Activated naive CD4-positive, alpha-beta T cell (primary cell): ENCODE data around the gene SNAI1.

Experiments
- DNase-seq, 4 experiments: peaks; one replicate each; lab custom pipeline; 2025; lab: John Stamatoyannopoulos, UW

SNAI1 gene

GRCh38 chr20:50013976-50014375, 31.2 kb downstream of the SNAI1 start:
- DNase-seq = no peak

- no peak for DNase-seq
These were observed 32.1 kb downstream of the SNAI1 start for GRCh38 chr20:50014570-50015562.

- DNase-seq = no peak
These were observed 32.8 kb downstream of the SNAI1 start for GRCh38 chr20:50015636-50015992.

- no peak for DNase-seq
These were observed 33.4 kb downstream of the SNAI1 start for GRCh38 chr20:50015993-50016770.

GRCh38 chr20:50017160-50017559, 34.4 kb downstream of the SNAI1 start:
- no peak for DNase-seq

GRCh38 chr20:50017576-50018248, 34.9 kb downstream of the SNAI1 start:
- DNase-seq = no peak

GRCh38 chr20:50019466-50020256, 36.9 kb downstream of the SNAI1 start:
- DNase-seq = no peak

GRCh38 chr20:50020288-50020687, 37.5 kb downstream of the SNAI1 start:
- no peak for DNase-seq

- DNase-seq = no peak
These were observed 39.9 kb downstream of the SNAI1 start for GRCh38 chr20:50022676-50023075.

GRCh38 chr20:50023116-50023805, 40.5 kb downstream of the SNAI1 start:
- no peak for DNase-seq

GRCh38 chr20:50026746-50027575, 44.2 kb downstream of the SNAI1 start:
- DNase-seq = no peak

- DNase-seq = no peak
These were observed 44.9 kb downstream of the SNAI1 start for GRCh38 chr20:50027611-50028105.

GRCh38 chr20:50029083-50029696, 46.4 kb downstream of the SNAI1 start:
- DNase-seq = no peak

- DNase-seq = no peak
These were observed 47.1 kb downstream of the SNAI1 start for GRCh38 chr20:50029697-50030461.

GRCh38 chr20:50032955-50033666, 50.3 kb downstream of the SNAI1 start:
- DNase-seq = no peak

GRCh38 chr20:50034567-50035180, 51.9 kb downstream of the SNAI1 start:
- no peak for DNase-seq

GRCh38 chr20:50036703-50037102, 53.9 kb downstream of the SNAI1 start:
- DNase-seq = no peak

- DNase-seq = no peak
These were observed 54.3 kb downstream of the SNAI1 start for GRCh38 chr20:50037123-50037522.
